Upper lobe of right lung (tissue), 1 donor: Measurements from ENCODE around the gene SRP14. TPM values are rescaled to one million over a fixed set of nuclear protein-coding genes. Genes with fewer than 3 reads are reported as not detected.
"Not testable (repeated sequence)": the region's sequence is repeated elsewhere in the genome, so short reads cannot be mapped to it uniquely, and the experiment has no call there.

Source experiments
- ATAC-seq: fragments of 200-7000 bp; cut with Tn5 transposase; one replicate; pipeline ENCODE4 v1.9.1; 2020; ENCODE audit warnings: mild to moderate bottlenecking, moderate library complexity
- DNase-seq: peaks from one replicate; pipeline ENCODE4 v3.0.0-alpha.2; 2020
- H3K27ac ChIP-seq: fragments of 200-600 bp; one replicate; pipeline ENCODE4 v1.8.0; 2022
- H3K27me3 ChIP-seq: fragments of 200-600 bp; one replicate; pipeline ENCODE4 v1.8.0; 2022; ENCODE audit warnings: mild to moderate bottlenecking
- H3K36me3 ChIP-seq: fragments of 200-600 bp; one replicate; pipeline ENCODE4 v1.8.0; 2022
- H3K4me1 ChIP-seq: fragments of 200-600 bp; one replicate; pipeline ENCODE4 v1.8.0; 2022
- H3K4me3 ChIP-seq: fragments of 200-600 bp; one replicate; pipeline ENCODE4 v1.8.0; 2022; ENCODE audit warnings: mild to moderate bottlenecking
- H3K9me3 ChIP-seq: fragments of 200-600 bp; one replicate; pipeline ENCODE4 v1.8.0; 2022
- CTCF ChIP-seq: fragments of 200-600 bp; IDR thresholded peaks from one replicate; pipeline ENCODE4 v1.8.0; 2022; ENCODE audit warnings: antibody characterized with exemption
- intact Hi-C: fragments of 100-400 bp; cut with DNase I; formaldehyde crosslinking; loops from one replicate; pipeline ENCODE4 v1.11.0; 2022
- total RNA-seq: library from RNA; stranded (reverse); fragmentation: NEBNext Ultra II Directional; extraction: Animal tissue kit (Norgen Biotek cat#: 25700); gene quantifications from one replicate; pipeline ENCODE4 v1.2.1, GENCODE V29; 2021
- donor health status: DM: no; HTN: yes; CAD: no; lungs with severe emphysema.

Gene SRP14
- total RNA-seq, 1 donor from 2014 or later = 132 TPM

- Histone ChIP-seq H3K36me3 (peaks cover 40% of the 10 kb centered on the region), H3K4me1 (peaks cover 15% of the 10 kb centered on the region), H3K9me3 (no peaks in the 10 kb centered on the region), H3K27me3 (no peaks in the 10 kb centered on the region), H3K4me3 (peak overlapping the region; percentile 89), H3K27ac (peak overlapping the region; percentile 97)
- intact Hi-C loops = no loop called here
- DNase-seq (no peak), ATAC-seq (no peak)
- no peak for TF ChIP-seq CTCF
These were observed 725 bp downstream of the SRP14 start for GRCh38 chr15:40038275-40038637.

GRCh38 chr15:40037721-40038120 is 1.3 kb downstream of the SRP14 start:
- H3K27ac ChIP-seq = peak overlapping the region; percentile 97
- intact Hi-C loops = no loop called here
- peaks cover 45% of the 10 kb centered on the region for H3K36me3 ChIP-seq
- peak overlapping the region; percentile 89 for H3K4me3 ChIP-seq
- DNase-seq (no peak), ATAC-seq (no peak)
- no peak for TF ChIP-seq CTCF
- H3K27me3 ChIP-seq = no peaks in the 10 kb centered on the region
- H3K9me3 ChIP-seq = no peaks in the 10 kb centered on the region
- H3K4me1 ChIP-seq = peaks cover 15% of the 10 kb centered on the region

- Histone ChIP-seq H3K4me1 (peaks cover 13% of the 10 kb centered on the region), H3K36me3 (peaks cover 70% of the 10 kb centered on the region)
- H3K9me3 ChIP-seq, DNase-seq, intact Hi-C loops, H3K4me3 ChIP-seq, H3K27me3 ChIP-seq, ATAC-seq, H3K27ac ChIP-seq: not testable (repeated sequence)
These were observed 3.8 kb downstream of the SRP14 start for GRCh38 chr15:40035182-40035581.

GRCh38 chr15:40034186-40034946 is 4.6 kb downstream of the SRP14 start:
- no peak overlapping the region for H3K4me3 ChIP-seq
- H3K27ac ChIP-seq = no peak overlapping the region
- DNase-seq = no peak
- no peak for TF ChIP-seq CTCF
- H3K4me1 ChIP-seq = peaks cover 8% of the 10 kb centered on the region
- H3K9me3 ChIP-seq = no peaks in the 10 kb centered on the region
- no peaks in the 10 kb centered on the region for H3K27me3 ChIP-seq
- H3K36me3 ChIP-seq = peaks cover 78% of the 10 kb centered on the region
- ATAC-seq = no peak
- intact Hi-C loops = no loop called here

GRCh38 chr15:40032125-40032839 is 6.7 kb downstream of the SRP14 start:
- no peak for DNase-seq
- TF ChIP-seq CTCF = no peak
- H3K4me3 ChIP-seq = no peak overlapping the region
- intact Hi-C loops = no loop called here
- no peaks in the 10 kb centered on the region for H3K27me3 ChIP-seq
- no peak for ATAC-seq
- no peak overlapping the region for H3K27ac ChIP-seq
- H3K9me3 ChIP-seq = no peaks in the 10 kb centered on the region
- H3K4me1 ChIP-seq = no peaks in the 10 kb centered on the region
- peaks cover 98% of the 10 kb centered on the region for H3K36me3 ChIP-seq

- Histone ChIP-seq H3K4me1 (no peaks in the 10 kb centered on the region), H3K36me3 (peaks cover 99% of the 10 kb centered on the region), H3K27me3 (no peaks in the 10 kb centered on the region), H3K4me3 (no peak overlapping the region), H3K27ac (no peak overlapping the region), H3K9me3 (no peaks in the 10 kb centered on the region)
- DNase-seq = no peak
- ATAC-seq = no peak
- no peak for TF ChIP-seq CTCF
- intact Hi-C loops = no loop called here
These were observed 7.7 kb downstream of the SRP14 start for GRCh38 chr15:40031300-40031699.
